ENCODE data around the gene CEND1. TPM values are rescaled to one million over a fixed set of nuclear protein-coding genes. Genes with fewer than 3 reads are reported as not detected.

The CEND1 gene
- total RNA-seq, 1 experiment from 2014 or later, result 2.7 TPM

GRCh38 chr11:786235-787083 lies 3.4 kb downstream of the CEND1 start (continued):
- TF ChIP-seq ZNF671 (CRISPR knock-in tag; IDR thresholded peaks at IDR 0.05), result no peak

DNA sequence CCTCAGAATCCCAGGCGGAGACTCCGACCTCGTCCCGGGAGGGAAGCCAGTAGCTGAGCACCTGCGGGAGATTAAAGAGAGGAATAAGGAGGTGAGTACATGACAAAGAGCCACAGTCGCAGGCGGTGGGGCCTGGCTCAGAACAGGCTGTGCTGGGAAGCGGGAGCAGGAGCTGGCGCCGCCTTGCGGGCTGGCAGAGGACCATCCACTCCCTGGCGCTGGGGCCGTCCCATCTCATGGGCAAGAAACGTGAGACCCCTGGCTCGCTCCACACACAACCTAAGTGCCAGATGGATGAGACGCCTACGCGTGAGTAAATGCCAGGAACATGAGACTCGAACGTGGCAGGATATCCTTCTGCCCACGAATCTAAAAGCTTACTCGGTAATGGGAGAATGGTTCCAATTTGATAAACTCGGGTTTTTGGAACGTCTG lies 6.3 kb downstream of the CEND1 start:
- peak overlapping the region; percentile 97 for H3K27ac Mint-ChIP-seq
- peaks cover 28% of the 10 kb centered on the region for H3K4me1 Mint-ChIP-seq
- peak overlapping the region; percentile 52 for H3K4me3 Mint-ChIP-seq
- ATAC-seq, result peak; percentile 94
- H3K36me3 Mint-ChIP-seq, result peaks cover 12% of the 10 kb centered on the region
- POLR2A ChIA-PET, result interaction anchor here (0.7 to 1.7 kb wide), 3 partner anchors 9 to 138 kb away, joined by 3 to 8 read pairs (median 5); no protein-coding TSS in a partner anchor
- TF ChIP-seq CTCF (IDR thresholded peaks at IDR 0.05) (peak; percentile 57), TEAD4 (CRISPR knock-in tag; IDR thresholded peaks at IDR 0.05) (no peak), SP1 (CRISPR knock-in tag; conservative IDR thresholded peaks at IDR 0.05) (peak; percentile 73), SMAD3 (CRISPR knock-in tag; IDR thresholded peaks at IDR 0.05; ENCODE audit: borderline replicate concordance) (0 out of 2 replicates have a peak, but pooled peaks have one; percentile 16), USF2 (CRISPR knock-in tag; IDR thresholded peaks at IDR 0.05) (peak; percentile 28; the same call in 1 of the 2 replicates), ZNF423 (CRISPR knock-in tag; IDR thresholded peaks at IDR 0.05) (peak; percentile 73), ETV6 (CRISPR knock-in tag; IDR thresholded peaks at IDR 0.05) (peak; percentile 78), AR (CRISPR knock-in tag; IDR thresholded peaks at IDR 0.05) (no peak), TEAD1 (CRISPR knock-in tag; IDR thresholded peaks at IDR 0.05) (no peak; the same call in 1 of the 2 replicates)
- TF ChIP-seq, protein P1, sequence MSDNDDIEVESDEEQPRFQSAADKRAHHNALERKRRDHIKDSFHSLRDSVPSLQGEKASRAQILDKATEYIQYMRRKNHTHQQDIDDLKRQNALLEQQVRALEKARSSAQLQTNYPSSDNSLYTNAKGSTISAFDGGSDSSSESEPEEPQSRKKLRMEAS (CRISPR knock-in tag; IDR thresholded peaks at IDR 0.05), result peak; percentile 78
- CTCF ChIA-PET, result interaction anchor here (0.6 to 3.3 kb wide), 26 partner anchors 11 to 277 kb away, joined by 3 to 13 read pairs (median 4); partner anchors contain the start of genes RPLP2, SLC25A22, TALDO1 and TMEM80
- peak; percentile 97 for DNase-seq (ENCODE audit: low spot score)
- no peaks in the 10 kb centered on the region for H3K9me3 Mint-ChIP-seq
- H3K27me3 Mint-ChIP-seq (ENCODE audit: low read depth), result no peaks in the 10 kb centered on the region

DNA sequence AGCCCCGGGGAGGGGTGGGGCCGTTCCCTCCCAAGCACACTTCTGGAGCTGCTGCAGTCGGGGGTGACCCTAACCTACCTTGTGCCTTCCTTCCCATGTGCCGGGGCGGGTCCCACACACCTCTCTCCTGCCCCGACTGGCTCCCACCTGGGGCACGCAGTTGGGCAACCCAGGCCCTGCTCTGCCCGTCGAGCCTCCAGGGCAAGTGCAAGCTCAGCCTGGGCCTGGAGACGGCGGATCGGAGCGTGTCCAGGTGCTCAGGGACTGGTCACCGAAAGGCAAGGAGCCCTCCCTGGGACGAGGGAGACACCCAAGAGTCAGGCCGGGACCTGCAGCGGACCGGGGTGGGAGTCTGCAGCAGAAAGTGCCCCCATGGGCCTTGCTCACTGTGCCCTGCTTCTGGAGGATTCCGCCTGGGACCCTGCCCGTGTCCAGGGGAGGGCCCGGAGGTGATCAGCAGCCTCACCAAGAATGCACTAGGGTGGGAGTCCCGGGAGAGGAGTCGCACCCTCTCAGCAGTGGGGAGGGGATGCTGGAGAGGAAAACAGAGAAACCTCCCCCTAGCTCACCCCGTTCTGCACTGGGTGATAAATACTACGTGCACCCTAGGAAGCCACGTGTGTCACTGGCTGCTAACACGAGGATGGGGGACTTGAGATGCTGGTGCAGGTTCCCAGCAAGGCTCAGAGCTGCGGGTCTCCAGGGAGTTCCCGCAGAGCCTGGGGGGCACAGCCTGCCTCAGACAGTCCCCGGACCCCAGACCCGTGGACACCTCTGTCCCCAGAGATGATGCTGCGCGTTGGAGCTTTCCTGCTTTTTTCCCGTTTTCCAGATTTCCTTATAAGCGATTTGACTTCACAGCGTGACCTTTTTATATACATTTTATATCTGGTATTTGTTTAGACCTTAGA lies 7.4 kb downstream of the CEND1 start:
- no peak for TF ChIP-seq FOXP4 (CRISPR knock-in tag; IDR thresholded peaks at IDR 0.05)
- peak; percentile 30; the same call in 1 of the 2 replicates for TF ChIP-seq FOXP1 (CRISPR knock-in tag; IDR thresholded peaks at IDR 0.05; ENCODE audit: borderline replicate concordance)
- TF ChIP-seq NR2C2 (CRISPR knock-in tag; IDR thresholded peaks at IDR 0.05), result no peak
- no peak for ATAC-seq
- Mint-ChIP-seq H3K36me3 (peaks cover 12% of the 10 kb centered on the region), H3K27me3 (ENCODE audit: low read depth) (no peaks in the 10 kb centered on the region), H3K27ac (peak overlapping the region; percentile 68; the same call in 1 of the 2 replicates), H3K9me3 (no peaks in the 10 kb centered on the region), H3K4me1 (peaks cover 28% of the 10 kb centered on the region), H3K4me3 (peak overlapping the region; percentile 52)
- DNase-seq (ENCODE audit: low spot score), result no peak
- POLR2A ChIA-PET, result interaction anchor here (1.1 to 1.7 kb wide), 2 partner anchors 11 to 14 kb away, joined by 5 to 8 read pairs; no protein-coding TSS in a partner anchor
- CTCF ChIA-PET, result interaction anchor here (0.6 to 3.3 kb wide), 23 partner anchors 10 to 229 kb away, joined by 3 to 13 read pairs (median 3); partner anchors contain the start of genes RPLP2, SLC25A22 and TMEM80

All from WTC11 (cell line).